ENCODE measurements around the gene TBC1D9. TPM values are rescaled to one million over a fixed set of nuclear protein-coding genes. Genes with fewer than 3 reads are reported as not detected.

The TBC1D9 gene
- polyA plus RNA-seq, 1 donor (not counting 4 experiments of a cell fraction or from before 2014, with no cell fraction given): 11.6 TPM

DNA sequence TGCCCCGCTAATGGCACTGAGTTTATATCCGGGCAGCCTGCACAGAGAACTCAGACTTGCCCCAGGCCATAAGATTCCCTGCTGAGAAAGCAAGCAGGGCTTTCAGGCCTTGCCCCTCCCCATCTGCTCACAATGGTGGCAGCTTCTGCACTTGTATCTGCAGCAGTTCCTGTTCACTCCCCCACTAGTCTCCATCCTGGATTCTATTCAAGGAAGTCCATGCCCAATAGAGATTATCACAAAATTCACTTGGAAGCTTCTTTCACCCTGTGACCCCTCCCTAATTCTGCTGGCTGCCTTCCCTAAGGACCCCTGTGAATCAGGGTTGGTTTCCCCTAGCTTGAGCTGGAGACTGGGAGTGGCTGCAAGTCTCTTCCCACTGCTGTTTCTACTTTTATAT, 152.9 kb downstream of the TBC1D9 start:
- Histone ChIP-seq H3K27me3 (ENCODE audit: control insufficient read depth, extremely low read depth, insufficient read depth, low read length) (no peaks in the 10 kb centered on the region), H3K9ac (ENCODE audit: control insufficient read depth, extremely low read depth, insufficient read depth, low read length) (no peak overlapping the region), H3K9me1 (ENCODE audit: control insufficient read depth, extremely low read depth, insufficient read depth, low read length) (no peaks in the 10 kb centered on the region), H3K36me3 (ENCODE audit: control insufficient read depth in 2 of 2, extremely low read depth in 1 of 2, insufficient read depth in 2 of 2, low read length in 2 of 2) (no peaks in the 10 kb centered on the region), H3K27ac (ENCODE audit: control insufficient read depth, insufficient read depth, low read length) (no peak overlapping the region), H3K4me2 (ENCODE audit: control insufficient read depth, extremely low read depth, insufficient read depth, low read depth, low read length) (no peak overlapping the region), H4K20me1 (ENCODE audit: control insufficient read depth, extremely low read depth, insufficient read depth, low read length) (no peaks in the 10 kb centered on the region), H2AFZ (ENCODE audit: control insufficient read depth, low read length) (no peak overlapping the region), H3K79me2 (ENCODE audit: control insufficient read depth, insufficient read depth, low read length) (no peaks in the 10 kb centered on the region), H3K9me3 (ENCODE audit: control insufficient read depth, low read depth, low read length) (no peaks in the 10 kb centered on the region), H3K4me3 (ENCODE audit: control insufficient read depth in 2 of 3, extremely low read depth in 1 of 3, insufficient read depth in 2 of 3, low read depth in 1 of 3, low read length in 3 of 3) (no peak overlapping the region), H3K4me1 (ENCODE audit: control insufficient read depth, extremely low read depth, insufficient read depth, low read length) (no peaks in the 10 kb centered on the region)
- dilution Hi-C loops (cut with MboI; ENCODE audit: extremely low pct_ligation_motif_present, low sequenced_read_pairs): no loop called here
- DNase-seq (ENCODE audit: low read depth, low spot score) (no peak), FAIRE-seq (no peak)
- TF ChIP-seq EZH2 (IDR thresholded peaks at IDR 0.05; ENCODE audit: low read length): no peak
- TF ChIP-seq, protein P1, sequence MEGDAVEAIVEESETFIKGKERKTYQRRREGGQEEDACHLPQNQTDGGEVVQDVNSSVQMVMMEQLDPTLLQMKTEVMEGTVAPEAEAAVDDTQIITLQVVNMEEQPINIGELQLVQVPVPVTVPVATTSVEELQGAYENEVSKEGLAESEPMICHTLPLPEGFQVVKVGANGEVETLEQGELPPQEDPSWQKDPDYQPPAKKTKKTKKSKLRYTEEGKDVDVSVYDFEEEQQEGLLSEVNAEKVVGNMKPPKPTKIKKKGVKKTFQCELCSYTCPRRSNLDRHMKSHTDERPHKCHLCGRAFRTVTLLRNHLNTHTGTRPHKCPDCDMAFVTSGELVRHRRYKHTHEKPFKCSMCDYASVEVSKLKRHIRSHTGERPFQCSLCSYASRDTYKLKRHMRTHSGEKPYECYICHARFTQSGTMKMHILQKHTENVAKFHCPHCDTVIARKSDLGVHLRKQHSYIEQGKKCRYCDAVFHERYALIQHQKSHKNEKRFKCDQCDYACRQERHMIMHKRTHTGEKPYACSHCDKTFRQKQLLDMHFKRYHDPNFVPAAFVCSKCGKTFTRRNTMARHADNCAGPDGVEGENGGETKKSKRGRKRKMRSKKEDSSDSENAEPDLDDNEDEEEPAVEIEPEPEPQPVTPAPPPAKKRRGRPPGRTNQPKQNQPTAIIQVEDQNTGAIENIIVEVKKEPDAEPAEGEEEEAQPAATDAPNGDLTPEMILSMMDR (optimal IDR thresholded peaks at IDR 0.05 in 1 of 3, IDR thresholded peaks at IDR 0.05 in 1 of 3, conservative IDR thresholded peaks at IDR 0.05 in 1 of 3; ENCODE audit: extremely low read depth in 1 of 3, insufficient read depth in 2 of 3, low read length in 3 of 3): no peak

- H3K4me1 ChIP-seq (ENCODE audit: control insufficient read depth, extremely low read depth, insufficient read depth, low read length): no peaks in the 10 kb centered on the region
- no peaks in the 10 kb centered on the region for H3K79me2 ChIP-seq (ENCODE audit: control insufficient read depth, insufficient read depth, low read length)
- H3K4me2 ChIP-seq (ENCODE audit: control insufficient read depth, extremely low read depth, insufficient read depth, low read depth, low read length): no peak overlapping the region
- no peaks in the 10 kb centered on the region for H3K36me3 ChIP-seq (ENCODE audit: control insufficient read depth in 2 of 2, extremely low read depth in 1 of 2, insufficient read depth in 2 of 2, low read length in 2 of 2)
- TF ChIP-seq, protein P1 (optimal IDR thresholded peaks at IDR 0.05 in 1 of 3, IDR thresholded peaks at IDR 0.05 in 1 of 3, conservative IDR thresholded peaks at IDR 0.05 in 1 of 3; ENCODE audit: extremely low read depth in 1 of 3, insufficient read depth in 2 of 3, low read length in 3 of 3): no peak
- no peak for TF ChIP-seq EZH2 (IDR thresholded peaks at IDR 0.05; ENCODE audit: low read length)
- DNase-seq (ENCODE audit: low read depth, low spot score): no peak
- no peaks in the 10 kb centered on the region for H3K9me1 ChIP-seq (ENCODE audit: control insufficient read depth, extremely low read depth, insufficient read depth, low read length)
- H3K9me3 ChIP-seq (ENCODE audit: control insufficient read depth, low read depth, low read length): no peaks in the 10 kb centered on the region
- FAIRE-seq: no peak
- H3K9ac ChIP-seq (ENCODE audit: control insufficient read depth, extremely low read depth, insufficient read depth, low read length): no peak overlapping the region
- dilution Hi-C loops (cut with MboI; ENCODE audit: extremely low pct_ligation_motif_present, low sequenced_read_pairs): no loop called here
- H3K4me3 ChIP-seq (ENCODE audit: control insufficient read depth in 2 of 3, extremely low read depth in 1 of 3, insufficient read depth in 2 of 3, low read depth in 1 of 3, low read length in 3 of 3): no peak overlapping the region
- no peak overlapping the region for H2AFZ ChIP-seq (ENCODE audit: control insufficient read depth, low read length)
- H3K27ac ChIP-seq (ENCODE audit: control insufficient read depth, insufficient read depth, low read length): no peak overlapping the region
- no peaks in the 10 kb centered on the region for H4K20me1 ChIP-seq (ENCODE audit: control insufficient read depth, extremely low read depth, insufficient read depth, low read length)
- H3K27me3 ChIP-seq (ENCODE audit: control insufficient read depth, extremely low read depth, insufficient read depth, low read length): no peaks in the 10 kb centered on the region
Measured at GRCh38 chr4:140602714-140603113, 153.5 kb downstream of the TBC1D9 start.
